MCF 10A (cell line): ENCODE measurements around the gene DAB2. TPM values are rescaled to one million over a fixed set of nuclear protein-coding genes. Genes with fewer than 3 reads are reported as not detected.

Experiments used
- BruUV-seq: library from RNA; stranded (reverse); fragments of 400-500 nt; replicated peaks from 2 replicates; lab custom pipeline; 2021; lab: Mats Ljungman, UMichigan
- CTCF ChIA-PET: fragments of 300-600 bp; sonication (Branson Sonifier 250); formaldehyde crosslinking; extraction: SDS; loops from one replicate; lab custom pipeline; 2021; ENCODE audit warnings: antibody characterized with exemption, inconsistent platforms; lab: Yijun Ruan, JAX
- POLR2A ChIA-PET: fragments of 300-600, 350-650 bp; sonication (Branson Sonifier 250); formaldehyde crosslinking; extraction: SDS; loops from one replicate; lab custom pipeline; 2020; ENCODE audit warnings: antibody characterized with exemption, inconsistent platforms; lab: Yijun Ruan, JAX
- DNase-seq: peaks from one replicate; pipeline ENCODE4 v3.0.0-alpha.2; 2018; ENCODE audit not compliant: unreplicated experiment
- H3K27ac Mint-ChIP-seq: one replicate; pipeline ENCODE4 v1.8.0; 2022; ENCODE audit warnings: mild to moderate bottlenecking, low read depth, mixed read lengths; ENCODE audit not compliant: unreplicated experiment
- H3K27me3 Mint-ChIP-seq: one replicate; pipeline ENCODE4 v1.8.0; 2022; ENCODE audit warnings: mixed read lengths; ENCODE audit not compliant: insufficient read depth, unreplicated experiment
- H3K36me3 Mint-ChIP-seq: one replicate; pipeline ENCODE4 v1.8.0; 2022; ENCODE audit warnings: mild to moderate bottlenecking, moderate library complexity, mixed read lengths; ENCODE audit not compliant: insufficient read depth, unreplicated experiment
- H3K4me1 Mint-ChIP-seq: one replicate; pipeline ENCODE4 v1.8.0; 2022; ENCODE audit warnings: mixed read lengths; ENCODE audit not compliant: insufficient read depth, unreplicated experiment
- H3K4me3 Mint-ChIP-seq: one replicate; pipeline ENCODE4 v1.8.0; 2022; ENCODE audit warnings: mild to moderate bottlenecking, moderate library complexity, mixed read lengths; ENCODE audit not compliant: unreplicated experiment
- H3K9me3 Mint-ChIP-seq: one replicate; pipeline ENCODE4 v1.8.0; 2022; ENCODE audit warnings: mixed read lengths; ENCODE audit not compliant: unreplicated experiment
- intact Hi-C: fragments of 100-400 bp; cut with micrococcal nuclease; formaldehyde crosslinking; loops from 2 replicates; pipeline ENCODE4 v1.14.1; 2022
- total RNA-seq: library from RNA; stranded (reverse); gene quantifications from 2 replicates; pipeline ENCODE4 v1.2.3, GENCODE V29; 2022
- TF ChIP-seq, protein P1 (sequence below): fragments of 200-600 bp; IDR thresholded peaks from one replicate; pipeline ENCODE4 v1.8.0; 2022; ENCODE audit warnings: antibody characterized with exemption, mild to moderate bottlenecking; ENCODE audit not compliant: unreplicated experiment

The DAB2 gene
- total RNA-seq, 1 experiment from 2014 or later, result 0.68 TPM

DNA sequence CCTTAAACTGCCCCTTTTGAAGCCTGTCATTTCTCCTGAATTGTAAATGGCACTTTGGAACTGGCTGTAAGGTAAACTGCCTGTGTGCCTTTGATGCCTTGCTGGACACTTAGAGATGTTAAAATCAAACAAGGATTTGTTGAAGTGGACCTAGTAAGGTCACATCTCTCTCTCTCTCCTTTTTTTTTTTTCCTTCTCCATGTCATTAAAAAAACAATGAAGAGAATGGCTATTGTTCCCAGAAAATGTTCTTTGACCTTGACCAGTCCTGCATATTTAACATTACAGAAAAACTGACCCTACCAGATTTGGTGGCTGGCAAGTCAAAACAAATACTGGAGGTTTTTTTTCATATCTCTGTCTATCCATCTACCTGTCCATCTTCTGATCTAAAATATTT is 2.9 kb upstream of the DAB2 start:
- Mint-ChIP-seq H3K36me3 (no peaks in the 10 kb centered on the region), H3K4me3 (no peak overlapping the region), H3K27ac (no peak overlapping the region), H3K27me3 (peaks cover 18% of the 10 kb centered on the region), H3K4me1 (peaks cover 5% of the 10 kb centered on the region), H3K9me3 (no peaks in the 10 kb centered on the region)
- no TSS peak for BruUV-seq
- CTCF ChIA-PET, result no interaction called here
- DNase-seq, result no peak
- TF ChIP-seq, protein P1, sequence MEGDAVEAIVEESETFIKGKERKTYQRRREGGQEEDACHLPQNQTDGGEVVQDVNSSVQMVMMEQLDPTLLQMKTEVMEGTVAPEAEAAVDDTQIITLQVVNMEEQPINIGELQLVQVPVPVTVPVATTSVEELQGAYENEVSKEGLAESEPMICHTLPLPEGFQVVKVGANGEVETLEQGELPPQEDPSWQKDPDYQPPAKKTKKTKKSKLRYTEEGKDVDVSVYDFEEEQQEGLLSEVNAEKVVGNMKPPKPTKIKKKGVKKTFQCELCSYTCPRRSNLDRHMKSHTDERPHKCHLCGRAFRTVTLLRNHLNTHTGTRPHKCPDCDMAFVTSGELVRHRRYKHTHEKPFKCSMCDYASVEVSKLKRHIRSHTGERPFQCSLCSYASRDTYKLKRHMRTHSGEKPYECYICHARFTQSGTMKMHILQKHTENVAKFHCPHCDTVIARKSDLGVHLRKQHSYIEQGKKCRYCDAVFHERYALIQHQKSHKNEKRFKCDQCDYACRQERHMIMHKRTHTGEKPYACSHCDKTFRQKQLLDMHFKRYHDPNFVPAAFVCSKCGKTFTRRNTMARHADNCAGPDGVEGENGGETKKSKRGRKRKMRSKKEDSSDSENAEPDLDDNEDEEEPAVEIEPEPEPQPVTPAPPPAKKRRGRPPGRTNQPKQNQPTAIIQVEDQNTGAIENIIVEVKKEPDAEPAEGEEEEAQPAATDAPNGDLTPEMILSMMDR, result no peak
- POLR2A ChIA-PET, result no interaction called here
- intact Hi-C loops, result no loop called here

GRCh38 chr5:39427229-39427628 is 2.4 kb upstream of the DAB2 start:
- no TSS peak for BruUV-seq
- no peaks in the 10 kb centered on the region for H3K36me3 Mint-ChIP-seq
- POLR2A ChIA-PET, result no interaction called here
- H3K4me3 Mint-ChIP-seq, result no peak overlapping the region
- CTCF ChIA-PET, result no interaction called here
- no peak overlapping the region for H3K27ac Mint-ChIP-seq
- peaks cover 18% of the 10 kb centered on the region for H3K27me3 Mint-ChIP-seq
- no peaks in the 10 kb centered on the region for H3K9me3 Mint-ChIP-seq
- peaks cover 5% of the 10 kb centered on the region for H3K4me1 Mint-ChIP-seq
- intact Hi-C loops, result no loop called here
- no peak for DNase-seq
- TF ChIP-seq, protein P1, result no peak

GRCh38 chr5:39426746-39427105 is 1.9 kb upstream of the DAB2 start:
- H3K4me3 Mint-ChIP-seq, result no peak overlapping the region
- no peaks in the 10 kb centered on the region for H3K9me3 Mint-ChIP-seq
- no peak overlapping the region for H3K27ac Mint-ChIP-seq
- H3K36me3 Mint-ChIP-seq, result no peaks in the 10 kb centered on the region
- peaks cover 5% of the 10 kb centered on the region for H3K4me1 Mint-ChIP-seq
- CTCF ChIA-PET, result interaction anchor here (3.3 kb wide), 1 partner anchor 121 kb away, joined by 15 read pairs; no protein-coding TSS in a partner anchor
- H3K27me3 Mint-ChIP-seq, result peaks cover 18% of the 10 kb centered on the region
- TF ChIP-seq, protein P1, result no peak
- no peak for DNase-seq
- no TSS peak for BruUV-seq
- POLR2A ChIA-PET, result interaction anchor here (0.6 kb wide), 1 partner anchor 9 kb away, joined by 3 read pairs; no protein-coding TSS in a partner anchor
- intact Hi-C loops, result no loop called here

GRCh38 chr5:39426051-39426745 is 1.4 kb upstream of the DAB2 start:
- CTCF ChIA-PET, result interaction anchor here (3.3 to 3.7 kb wide), 2 partner anchors 50 to 122 kb away, joined by 13 to 15 read pairs; no protein-coding TSS in a partner anchor
- H3K4me1 Mint-ChIP-seq, result peaks cover 5% of the 10 kb centered on the region

More at GRCh38 chr5:39426051-39426745, 1.4 kb upstream of the DAB2 start:
- POLR2A ChIA-PET, result interaction anchor here (0.6 to 0.7 kb wide), 2 partner anchors 9 to 55 kb away, joined by 3 read pairs; no protein-coding TSS in a partner anchor
- Mint-ChIP-seq H3K27me3 (peaks cover 18% of the 10 kb centered on the region), H3K4me3 (no peak overlapping the region), H3K27ac (no peak overlapping the region), H3K36me3 (no peaks in the 10 kb centered on the region), H3K9me3 (no peaks in the 10 kb centered on the region)
- no TSS peak for BruUV-seq
- no peak for DNase-seq
- intact Hi-C loops, result no loop called here
- TF ChIP-seq, protein P1, result no peak
